ENCODE measurements around the gene LDLRAD2.

LDLRAD2 gene

GRCh38 chr1:21843208-21843607 is 31.1 kb downstream of the LDLRAD2 start:
- Mint-ChIP-seq H3K27ac (ENCODE audit: low read depth) (no peak overlapping the region), H3K36me3 (ENCODE audit: insufficient read depth) (no peaks in the 10 kb centered on the region), H3K4me3 (no peak overlapping the region), H3K27me3 (no peaks in the 10 kb centered on the region), H3K4me1 (no peaks in the 10 kb centered on the region), H3K9me3 (no peaks in the 10 kb centered on the region)
- ATAC-seq (replicated peaks; ENCODE audit: extremely low read depth, poor library complexity, severe bottlenecking): no peak
- no peak for DNase-seq (ENCODE audit: low spot score in 2 of 2)

GRCh38 chr1:21843996-21844395 is 31.9 kb downstream of the LDLRAD2 start:
- Mint-ChIP-seq H3K9me3 (no peaks in the 10 kb centered on the region), H3K4me1 (no peaks in the 10 kb centered on the region), H3K27ac (ENCODE audit: low read depth) (no peak overlapping the region), H3K36me3 (ENCODE audit: insufficient read depth) (no peaks in the 10 kb centered on the region), H3K27me3 (no peaks in the 10 kb centered on the region), H3K4me3 (no peak overlapping the region)
- ATAC-seq (replicated peaks; ENCODE audit: extremely low read depth, poor library complexity, severe bottlenecking) (no peak), DNase-seq (ENCODE audit: low spot score in 2 of 2) (no peak)

GRCh38 chr1:21845646-21846641 is 33.9 kb downstream of the LDLRAD2 start:
- H3K27me3 Mint-ChIP-seq: no peaks in the 10 kb centered on the region
- no peaks in the 10 kb centered on the region for H3K36me3 Mint-ChIP-seq (ENCODE audit: insufficient read depth)
- no peaks in the 10 kb centered on the region for H3K4me1 Mint-ChIP-seq
- no peaks in the 10 kb centered on the region for H3K9me3 Mint-ChIP-seq
- H3K27ac Mint-ChIP-seq (ENCODE audit: low read depth): no peak overlapping the region
- H3K4me3 Mint-ChIP-seq: no peak overlapping the region
- DNase-seq (ENCODE audit: low spot score in 2 of 2) (no peak), ATAC-seq (replicated peaks; ENCODE audit: extremely low read depth, poor library complexity, severe bottlenecking) (no peak)

- Mint-ChIP-seq H3K27ac (ENCODE audit: low read depth) (no peak overlapping the region), H3K27me3 (peaks cover 9% of the 10 kb centered on the region)
- ATAC-seq (replicated peaks; ENCODE audit: extremely low read depth, poor library complexity, severe bottlenecking): no peak
Observed at GRCh38 chr1:21847223-21848205, 35.4 kb downstream of the LDLRAD2 start.

GRCh38 chr1:21848524-21849174 is 36.6 kb downstream of the LDLRAD2 start:
- Mint-ChIP-seq H3K27me3 (peaks cover 10% of the 10 kb centered on the region), H3K4me1 (no peaks in the 10 kb centered on the region), H3K9me3 (no peaks in the 10 kb centered on the region), H3K36me3 (ENCODE audit: insufficient read depth) (no peaks in the 10 kb centered on the region), H3K4me3 (no peak overlapping the region), H3K27ac (ENCODE audit: low read depth) (no peak overlapping the region)
- DNase-seq (ENCODE audit: low spot score in 2 of 2) (no peak), ATAC-seq (replicated peaks; ENCODE audit: extremely low read depth, poor library complexity, severe bottlenecking) (no peak)

More at GRCh38 chr1:21847223-21848205, 35.4 kb downstream of the LDLRAD2 start:
- DNase-seq (ENCODE audit: low spot score in 2 of 2): no peak
- H3K4me3 Mint-ChIP-seq: no peak overlapping the region
- no peaks in the 10 kb centered on the region for H3K36me3 Mint-ChIP-seq (ENCODE audit: insufficient read depth)
- H3K4me1 Mint-ChIP-seq: no peaks in the 10 kb centered on the region
- no peaks in the 10 kb centered on the region for H3K9me3 Mint-ChIP-seq

GRCh38 chr1:21849909-21850576 is 38.0 kb downstream of the LDLRAD2 start:
- H3K9me3 Mint-ChIP-seq: no peaks in the 10 kb centered on the region
- peaks cover 10% of the 10 kb centered on the region for H3K27me3 Mint-ChIP-seq
- no peak overlapping the region for H3K4me3 Mint-ChIP-seq
- DNase-seq (ENCODE audit: low spot score in 2 of 2) (no peak), ATAC-seq (replicated peaks; ENCODE audit: extremely low read depth, poor library complexity, severe bottlenecking) (no peak)
- H3K36me3 Mint-ChIP-seq (ENCODE audit: insufficient read depth): no peaks in the 10 kb centered on the region
- H3K27ac Mint-ChIP-seq (ENCODE audit: low read depth): no peak overlapping the region
- no peaks in the 10 kb centered on the region for H3K4me1 Mint-ChIP-seq

- ATAC-seq (replicated peaks; ENCODE audit: extremely low read depth, poor library complexity, severe bottlenecking): no peak
- Mint-ChIP-seq H3K27me3 (peaks cover 10% of the 10 kb centered on the region), H3K4me1 (no peaks in the 10 kb centered on the region), H3K9me3 (no peaks in the 10 kb centered on the region), H3K36me3 (ENCODE audit: insufficient read depth) (no peaks in the 10 kb centered on the region), H3K4me3 (no peak overlapping the region), H3K27ac (ENCODE audit: low read depth) (no peak overlapping the region)
- no peak for DNase-seq (ENCODE audit: low spot score in 2 of 2)
Observed at GRCh38 chr1:21851430-21852250, 39.6 kb downstream of the LDLRAD2 start.

GRCh38 chr1:21852282-21853130 is 40.4 kb downstream of the LDLRAD2 start:
- ATAC-seq (replicated peaks; ENCODE audit: extremely low read depth, poor library complexity, severe bottlenecking): no peak
- Mint-ChIP-seq H3K27ac (ENCODE audit: low read depth) (no peak overlapping the region), H3K4me1 (peaks cover 3% of the 10 kb centered on the region), H3K9me3 (no peaks in the 10 kb centered on the region), H3K27me3 (peaks cover 10% of the 10 kb centered on the region), H3K4me3 (no peak overlapping the region), H3K36me3 (ENCODE audit: insufficient read depth) (no peaks in the 10 kb centered on the region)
- no peak for DNase-seq (ENCODE audit: low spot score in 2 of 2)

GRCh38 chr1:21853131-21853427 is 41.0 kb downstream of the LDLRAD2 start:
- Mint-ChIP-seq H3K9me3 (no peaks in the 10 kb centered on the region), H3K27ac (ENCODE audit: low read depth) (no peak overlapping the region), H3K27me3 (peaks cover 13% of the 10 kb centered on the region), H3K36me3 (ENCODE audit: insufficient read depth) (no peaks in the 10 kb centered on the region), H3K4me3 (no peak overlapping the region), H3K4me1 (peaks cover 9% of the 10 kb centered on the region)
- no peak for ATAC-seq (replicated peaks; ENCODE audit: extremely low read depth, poor library complexity, severe bottlenecking)
- no peak for DNase-seq (ENCODE audit: low spot score in 2 of 2)

- Mint-ChIP-seq H3K36me3 (ENCODE audit: insufficient read depth) (no peaks in the 10 kb centered on the region), H3K4me3 (no peak overlapping the region), H3K27me3 (peaks cover 19% of the 10 kb centered on the region), H3K27ac (ENCODE audit: low read depth) (no peak overlapping the region), H3K4me1 (peaks cover 12% of the 10 kb centered on the region), H3K9me3 (no peaks in the 10 kb centered on the region)
- no peak for DNase-seq (ENCODE audit: low spot score in 2 of 2)
- no peak for ATAC-seq (replicated peaks; ENCODE audit: extremely low read depth, poor library complexity, severe bottlenecking)
Observed at GRCh38 chr1:21854090-21854750, 42.2 kb downstream of the LDLRAD2 start.
